Activated naive CD4-positive, alpha-beta T cell treated with anti-CD3 and anti-CD28 coated beads for 36 hours (primary cell): ENCODE results near the gene TNFAIP6. TPM values are rescaled to one million over a fixed set of nuclear protein-coding genes. Genes with fewer than 3 reads are reported as not detected.
"Not testable (repeated sequence)": the region's sequence is repeated elsewhere in the genome, so short reads cannot be mapped to it uniquely, and the experiment has no call there.

Experiments
- CTCF ChIA-PET: fragments of 350-600 bp; sonication (Branson Sonifier 250); formaldehyde crosslinking; loops from one replicate; lab custom pipeline; 2021; ENCODE audit warnings: antibody characterized with exemption; lab: Charles Lee
- DNase-seq: peaks from one replicate; pipeline ENCODE4 v3.0.0-alpha.2; 2020
- H3K27ac Mint-ChIP-seq: one replicate; pipeline ENCODE4 v1.8.0; 2021; ENCODE audit warnings: mild to moderate bottlenecking, mixed read lengths
- H3K27me3 Mint-ChIP-seq: one replicate; pipeline ENCODE4 v1.8.0; 2021; ENCODE audit warnings: low read depth, mixed read lengths
- H3K36me3 Mint-ChIP-seq: one replicate; pipeline ENCODE4 v1.8.0; 2021; ENCODE audit warnings: low read depth, mixed read lengths
- H3K4me1 Mint-ChIP-seq: one replicate; pipeline ENCODE4 v1.8.0; 2021; ENCODE audit warnings: low read depth, mixed read lengths
- H3K4me3 Mint-ChIP-seq: one replicate; pipeline ENCODE4 v1.8.0; 2021; ENCODE audit warnings: mild to moderate bottlenecking, moderate library complexity, mixed read lengths
- H3K9me3 Mint-ChIP-seq: one replicate; pipeline ENCODE4 v1.8.0; 2021; ENCODE audit warnings: mixed read lengths
- intact Hi-C: fragments of 100-400 bp; cut with micrococcal nuclease; formaldehyde crosslinking; loops from one replicate; pipeline ENCODE4 v1.15.1; 2023
- total RNA-seq, 2 experiments: library from RNA; stranded (reverse); gene quantifications; one replicate each; pipeline ENCODE4 v1.2.3, GENCODE V29; 2021

The TNFAIP6 gene
- total RNA-seq, 2 experiments from 2014 or later, result not detected

DNA sequence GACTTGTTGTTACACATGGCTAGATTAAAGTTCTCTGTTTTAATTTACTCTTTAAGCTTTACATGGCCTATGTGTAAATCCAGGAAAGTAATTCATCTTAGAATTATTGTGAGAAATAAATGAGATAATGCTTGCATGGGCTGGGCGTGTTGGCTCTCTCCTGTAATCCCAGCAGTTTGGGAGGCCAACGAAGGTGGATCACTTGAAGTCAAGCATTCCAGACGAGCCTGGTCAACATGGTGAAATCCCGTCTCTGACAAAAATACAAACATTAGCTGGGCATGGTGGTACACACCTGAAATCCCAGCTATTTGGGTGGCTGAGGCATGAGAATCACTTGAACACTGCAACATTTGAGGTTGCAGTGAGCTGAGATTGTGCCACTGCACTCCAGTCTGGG is 48.0 kb downstream of the TNFAIP6 start:
- DNase-seq, result no peak
- Mint-ChIP-seq H3K36me3 (peaks cover 3% of the 10 kb centered on the region), H3K9me3 (no peaks in the 10 kb centered on the region), H3K27me3 (no peaks in the 10 kb centered on the region), H3K4me1 (peaks cover 4% of the 10 kb centered on the region), H3K27ac (no peak overlapping the region), H3K4me3 (no peak overlapping the region)
- intact Hi-C loops, result no loop called here
- CTCF ChIA-PET, result interaction anchor here (1.0 to 1.6 kb wide), 2 partner anchors 9 to 32 kb away, joined by 4 read pairs; no protein-coding TSS in a partner anchor

DNA sequence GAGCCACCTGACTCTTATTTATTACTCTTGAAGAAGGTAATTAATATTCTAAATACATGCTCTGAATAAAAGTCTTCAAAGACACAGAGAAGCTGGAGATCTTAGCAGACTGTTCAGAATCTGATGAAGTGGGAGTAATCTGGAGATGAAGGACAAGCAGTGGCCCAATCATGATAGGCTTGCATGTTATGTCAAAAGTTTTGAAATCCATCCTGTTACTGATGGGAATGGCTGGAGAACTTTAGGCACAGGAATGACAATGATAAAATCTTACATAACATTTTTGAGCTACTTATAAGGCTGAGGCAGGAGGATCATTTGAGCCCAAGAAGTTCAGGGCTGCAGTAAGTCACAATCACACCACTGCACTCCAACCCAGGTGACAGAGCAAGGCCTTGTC is 49.9 kb downstream of the TNFAIP6 start:
- DNase-seq, result no peak
- H3K27ac Mint-ChIP-seq, result no peak overlapping the region
- no peaks in the 10 kb centered on the region for H3K27me3 Mint-ChIP-seq
- no peak overlapping the region for H3K4me3 Mint-ChIP-seq
- intact Hi-C loops, result no loop called here
- peaks cover 16% of the 10 kb centered on the region for H3K36me3 Mint-ChIP-seq
- H3K9me3 Mint-ChIP-seq, result no peaks in the 10 kb centered on the region
- CTCF ChIA-PET, result no interaction called here
- peaks cover 11% of the 10 kb centered on the region for H3K4me1 Mint-ChIP-seq

DNA sequence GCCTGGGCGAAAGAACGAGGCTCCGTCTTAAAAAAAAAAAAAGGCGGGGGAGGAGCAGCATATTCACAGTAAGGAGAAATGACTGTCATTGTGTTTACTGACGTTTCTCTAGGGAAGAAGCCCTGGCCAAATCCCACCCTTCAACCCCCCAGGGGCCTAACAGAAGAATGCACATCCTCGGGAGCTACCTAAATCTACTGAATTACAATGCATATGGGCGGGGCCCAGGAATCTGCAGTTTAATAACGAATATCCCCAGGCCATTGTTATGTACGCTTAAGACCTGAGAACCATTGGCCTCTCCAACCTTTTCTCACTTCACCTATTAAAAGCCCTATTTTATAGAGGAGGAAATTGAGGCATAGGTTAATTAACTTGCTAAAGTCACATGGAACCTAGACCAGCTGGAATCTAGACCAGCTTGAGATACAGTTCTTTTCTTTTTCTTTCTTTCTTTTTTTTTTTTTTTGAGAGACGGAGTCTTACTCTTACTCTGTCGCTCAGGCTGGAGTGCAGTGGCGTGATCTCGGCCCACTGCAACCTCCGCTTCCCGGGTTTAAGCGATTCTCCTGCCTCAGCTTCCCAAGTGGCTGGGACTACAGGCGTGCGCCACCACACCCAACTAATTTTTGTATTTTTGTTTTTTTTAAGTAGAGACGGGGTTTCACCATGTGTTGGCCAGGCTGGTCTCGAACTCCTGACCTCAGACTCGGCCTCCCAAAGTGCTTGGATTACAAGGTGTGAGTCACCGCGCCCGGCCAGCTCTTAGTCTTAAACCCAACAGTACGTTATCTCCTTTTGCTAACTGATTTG is 51.6 kb downstream of the TNFAIP6 start:
- no peak for DNase-seq
- CTCF ChIA-PET, result interaction anchor here (1.1 to 1.4 kb wide), 3 partner anchors 13 to 145 kb away, joined by 3 to 5 read pairs (median 3); no protein-coding TSS in a partner anchor
- Mint-ChIP-seq H3K9me3 (no peaks in the 10 kb centered on the region), H3K27ac (peak overlapping the region; percentile 95), H3K4me3 (peak overlapping the region; percentile 100), H3K4me1 (peaks cover 18% of the 10 kb centered on the region), H3K36me3 (peaks cover 26% of the 10 kb centered on the region), H3K27me3 (no peaks in the 10 kb centered on the region)
- intact Hi-C loops, result loop anchor here (1.0 kb wide), 3 partner anchors 120 to 1823 kb away; partner anchors contain the start of genes NMI and RBM43

DNA sequence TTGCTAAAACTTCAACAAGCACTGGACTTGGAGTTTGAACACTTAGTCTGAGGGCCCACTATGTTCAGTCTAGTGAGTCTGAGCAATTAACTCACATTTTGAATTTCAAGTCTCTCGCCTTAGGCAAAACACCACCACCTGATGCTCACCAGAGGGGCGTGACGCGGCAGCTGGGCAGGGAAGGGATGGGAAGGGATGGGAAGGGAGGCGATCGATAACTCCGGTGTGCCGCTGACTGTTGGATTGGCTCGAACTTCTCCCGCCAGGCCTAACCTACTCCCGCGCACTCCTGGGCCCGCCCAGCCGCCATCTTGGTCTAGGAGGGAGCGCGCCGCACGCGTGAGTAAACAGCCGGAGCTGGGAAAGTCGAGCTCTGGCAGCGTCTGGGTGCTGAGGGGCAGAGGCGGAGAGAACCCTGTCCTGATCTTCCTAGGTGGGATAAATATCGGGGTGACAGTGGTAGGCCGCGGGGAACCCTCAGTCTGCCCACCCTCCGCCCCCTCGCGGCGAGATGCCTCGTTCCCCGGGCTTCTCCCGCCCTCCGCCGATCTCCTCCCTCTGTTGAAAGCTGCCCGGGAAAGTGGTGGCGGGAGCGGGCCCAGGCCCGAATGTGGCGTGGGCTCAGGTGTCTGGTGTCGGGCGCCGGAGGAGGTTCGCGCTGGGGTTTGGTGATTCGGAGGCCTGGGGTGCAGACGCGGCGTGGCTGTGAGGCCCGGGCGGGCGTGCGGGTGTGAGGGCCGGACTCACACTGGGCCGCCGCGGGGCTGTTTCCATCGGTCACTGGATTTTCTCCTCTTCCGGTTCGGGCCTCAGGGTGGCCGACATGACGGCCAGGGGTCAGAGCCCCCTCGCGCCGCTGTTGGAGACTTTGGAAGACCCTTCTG is 52.5 kb downstream of the TNFAIP6 start, which contains the start of gene RIF1:
Gene RIF1 (plus strand): TSS at position 302 of the 884 bp plus-strand sequence. CDS start 522 bp downstream, at position 824.
- Mint-ChIP-seq H3K36me3 (peaks cover 26% of the 10 kb centered on the region), H3K4me1 (peaks cover 18% of the 10 kb centered on the region), H3K27me3 (no peaks in the 10 kb centered on the region), H3K27ac (peak within 1 kb of the TSS; percentile 95), H3K4me3 (peak within 1 kb of the TSS; percentile 100), H3K9me3 (no peaks in the 10 kb centered on the region)
- CTCF ChIA-PET, result interaction anchor here (1.1 to 1.4 kb wide), 3 partner anchors 13 to 146 kb away, joined by 3 to 5 read pairs (median 3); no protein-coding TSS in a partner anchor
- intact Hi-C loops, result loop anchor here (1.0 to 2.0 kb wide), 6 partner anchors 13 to 1824 kb away; partner anchors contain the start of genes NMI and RBM43
- peak; percentile 88 for DNase-seq

DNA sequence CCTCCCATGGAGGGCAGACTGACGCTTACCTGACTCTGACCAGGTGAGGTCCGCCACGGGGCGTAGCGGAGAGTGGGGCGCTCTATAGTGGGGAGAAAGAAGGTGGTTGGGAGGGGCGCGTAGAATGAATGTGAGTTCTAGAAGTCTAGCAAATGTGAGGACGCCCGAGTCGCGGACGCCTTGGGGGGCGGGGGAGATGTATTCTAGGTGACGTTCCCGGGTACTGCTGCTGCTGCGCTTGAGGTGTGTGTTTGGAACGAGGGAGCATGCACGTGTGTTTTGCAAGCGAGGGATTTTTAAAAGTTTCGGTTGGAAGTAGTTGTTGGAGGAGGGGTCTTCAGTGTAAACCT is 53.1 kb downstream of the TNFAIP6 start:
- H3K9me3 Mint-ChIP-seq, result no peaks in the 10 kb centered on the region
- CTCF ChIA-PET, result interaction anchor here (1.3 to 1.4 kb wide), 2 partner anchors 12 to 147 kb away, joined by 3 to 5 read pairs; no protein-coding TSS in a partner anchor
- no peaks in the 10 kb centered on the region for H3K27me3 Mint-ChIP-seq
- intact Hi-C loops, result loop anchor here (1.0 to 2.0 kb wide), 3 partner anchors 13 to 417 kb away; no protein-coding TSS in a partner anchor
- H3K36me3 Mint-ChIP-seq, result peaks cover 31% of the 10 kb centered on the region
- peak overlapping the region; percentile 100 for H3K4me3 Mint-ChIP-seq
- peaks cover 20% of the 10 kb centered on the region for H3K4me1 Mint-ChIP-seq
- DNase-seq, result peak; percentile 57
- H3K27ac Mint-ChIP-seq, result peak overlapping the region; percentile 95

DNA sequence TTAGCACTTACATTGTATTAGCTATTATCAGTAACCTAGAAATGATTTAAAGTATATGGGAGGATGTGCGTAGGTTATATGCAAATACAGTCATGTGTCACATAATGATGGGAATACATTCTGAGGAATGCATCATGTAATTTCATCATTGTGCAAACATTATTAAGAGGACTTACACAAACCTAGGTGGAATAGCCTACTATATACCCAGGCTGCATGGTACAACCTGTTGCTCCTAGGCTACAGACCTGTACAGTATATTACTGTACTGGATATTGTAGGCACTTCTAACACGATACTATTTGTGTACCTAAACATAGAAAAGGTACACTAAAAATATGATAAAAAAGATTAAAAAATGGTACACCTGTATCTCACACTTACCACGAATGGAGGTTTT is 60.3 kb downstream of the TNFAIP6 start:
- Mint-ChIP-seq H3K36me3 (peaks cover 41% of the 10 kb centered on the region), H3K4me1 (peaks cover 27% of the 10 kb centered on the region), H3K4me3 (no peak overlapping the region), H3K27ac (no peak overlapping the region), H3K9me3 (no peaks in the 10 kb centered on the region), H3K27me3 (no peaks in the 10 kb centered on the region)
- CTCF ChIA-PET, result interaction anchor here (0.6 kb wide), 1 partner anchor 19 kb away, joined by 4 read pairs; no protein-coding TSS in a partner anchor
- no peak for DNase-seq
- intact Hi-C loops, result no loop called here

DNA sequence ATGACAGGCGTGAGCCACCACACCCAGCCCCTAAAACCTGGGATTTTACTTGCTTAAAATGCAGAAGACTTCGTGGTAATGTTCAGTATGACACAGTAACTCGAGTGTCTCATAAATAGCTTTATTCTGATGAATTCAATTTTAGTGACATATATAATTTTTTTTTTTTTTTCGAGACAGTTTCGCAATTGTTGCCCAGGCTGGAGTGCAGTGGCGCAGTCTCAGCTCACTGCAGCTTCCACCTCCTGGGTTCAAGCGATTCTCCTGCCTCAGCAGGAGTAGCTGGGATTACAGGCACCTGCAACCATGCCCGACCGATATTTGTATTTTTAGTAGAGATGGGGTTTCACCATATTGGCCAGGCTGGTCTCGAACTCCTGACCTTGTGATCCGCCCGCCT is 64.3 kb downstream of the TNFAIP6 start:
- H3K36me3 Mint-ChIP-seq, result peaks cover 52% of the 10 kb centered on the region
- intact Hi-C loops, result loop anchor here (5.0 kb wide), 2 partner anchors 36 to 1834 kb away; partner anchors contain the start of gene MMADHC
- CTCF ChIA-PET, result interaction anchor here (1.2 to 1.6 kb wide), 3 partner anchors 10 to 16 kb away, joined by 3 to 5 read pairs (median 5); partner anchors contain the start of gene RIF1

DNA sequence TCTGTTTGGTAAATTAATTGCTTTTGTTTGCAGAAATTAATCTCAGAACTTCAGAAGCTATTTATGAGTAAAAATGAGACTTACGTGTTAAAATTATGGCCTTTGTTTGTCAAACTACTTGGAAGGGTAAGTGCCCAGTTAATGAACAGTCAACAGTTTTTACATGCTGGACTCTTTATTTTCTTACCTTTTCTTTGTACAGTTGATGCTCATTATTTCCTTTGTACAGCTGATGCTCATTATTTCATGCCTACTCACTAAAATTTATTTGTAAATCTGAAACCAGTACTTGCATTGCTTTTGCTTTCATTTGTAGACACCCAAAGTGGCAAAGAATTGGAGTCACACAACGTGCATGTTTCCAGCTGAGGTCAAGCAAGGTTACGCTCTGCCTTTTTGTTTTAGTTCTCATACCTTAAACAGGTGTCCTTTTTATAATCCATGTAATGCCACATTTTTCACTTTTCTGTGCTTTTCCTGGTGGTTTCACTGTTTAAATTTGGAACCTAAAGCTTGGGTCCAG is 65.6 kb downstream of the TNFAIP6 start:
- H3K4me1 Mint-ChIP-seq, result peaks cover 37% of the 10 kb centered on the region
- intact Hi-C loops, result loop anchor here (1.0 to 5.0 kb wide), 5 partner anchors 13 to 1836 kb away; partner anchors contain the start of genes MMADHC, NMI and RBM43
- H3K9me3 Mint-ChIP-seq, result no peaks in the 10 kb centered on the region
- peak overlapping the region; percentile 77 for H3K27ac Mint-ChIP-seq
- peak; percentile 21 for DNase-seq
- CTCF ChIA-PET, result interaction anchor here (0.6 to 1.3 kb wide), 3 partner anchors 13 to 94 kb away, joined by 3 to 7 read pairs (median 4); partner anchors contain the start of gene RIF1
- no peak overlapping the region for H3K4me3 Mint-ChIP-seq
- H3K27me3 Mint-ChIP-seq, result no peaks in the 10 kb centered on the region
- peaks cover 47% of the 10 kb centered on the region for H3K36me3 Mint-ChIP-seq

More for the DNA sequence above, 64.3 kb downstream of the TNFAIP6 start:
- H3K4me3 Mint-ChIP-seq, H3K9me3 Mint-ChIP-seq, DNase-seq, H3K27me3 Mint-ChIP-seq, H3K27ac Mint-ChIP-seq: not testable (repeated sequence)
- H3K4me1 Mint-ChIP-seq, result peaks cover 41% of the 10 kb centered on the region

DNA sequence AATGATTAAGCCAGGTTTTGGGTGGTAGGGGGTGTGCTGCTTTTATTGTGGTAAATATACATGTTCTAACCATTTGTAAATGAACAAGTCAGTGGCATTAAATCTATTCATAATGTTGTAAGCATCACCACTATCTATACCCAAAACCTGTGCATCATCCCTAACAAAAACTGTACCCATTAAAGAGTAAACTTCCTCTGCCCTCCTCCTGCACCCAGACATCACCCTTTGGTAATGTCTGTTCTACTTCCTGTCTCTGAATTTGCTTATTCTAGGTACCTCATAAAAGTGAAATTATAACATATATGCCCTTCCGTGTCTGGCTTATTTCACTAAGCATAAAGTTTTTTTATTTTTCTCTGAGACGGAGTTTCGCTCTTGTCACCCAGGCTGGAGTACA is 66.4 kb downstream of the TNFAIP6 start:
- intact Hi-C loops, result loop anchor here (1.0 to 5.0 kb wide), 5 partner anchors 13 to 1836 kb away; partner anchors contain the start of genes MMADHC, NMI and RBM43
- H3K36me3 Mint-ChIP-seq, result peaks cover 49% of the 10 kb centered on the region
- no peaks in the 10 kb centered on the region for H3K9me3 Mint-ChIP-seq
- CTCF ChIA-PET, result interaction anchor here (1.3 kb wide), 1 partner anchor 14 kb away, joined by 4 read pairs; no protein-coding TSS in a partner anchor
- peak; percentile 16 for DNase-seq
- H3K27ac Mint-ChIP-seq, result peak overlapping the region; percentile 77
- H3K4me1 Mint-ChIP-seq, result peaks cover 37% of the 10 kb centered on the region
- H3K27me3 Mint-ChIP-seq, result no peaks in the 10 kb centered on the region
- no peak overlapping the region for H3K4me3 Mint-ChIP-seq
